ENCODE measurements around the gene TMLHE. TPM values are rescaled to one million over a fixed set of nuclear protein-coding genes. Genes with fewer than 3 reads are reported as not detected.
"Not testable (repeated sequence)": the region's sequence is repeated elsewhere in the genome, so short reads cannot be mapped to it uniquely, and the experiment has no call there.

The TMLHE gene
- polyA plus RNA-seq, 1 donor from 2014 or later: 11.9 TPM

- Mint-ChIP-seq H3K4me1 (peaks cover 2 to 9% (median 9%) of the 10 kb centered on the region in 3 donors), H3K4me3 (no peak overlapping the region), H3K9me3 (peaks cover 1 to 10% (median 9%) of the 10 kb centered on the region in 3 donors), H3K36me3 (no peaks in the 10 kb centered on the region), H3K27me3 (no peaks in the 10 kb centered on the region), H3K27ac (no peak overlapping the region)
Measured at GRCh38 chrX:155577682-155578081, 35.1 kb downstream of the TMLHE start.

GRCh38 chrX:155563099-155563498, 49.7 kb downstream of the TMLHE start:
- Mint-ChIP-seq H3K4me3 (peak overlapping the region in 1 of 4 donors; percentile 28), H3K9me3 (peaks cover 0 to 2% (median 0%) of the 10 kb centered on the region in 3 donors), H3K4me1 (peaks cover 0 to 2% (median 0%) of the 10 kb centered on the region in 3 donors), H3K27me3 (no peaks in the 10 kb centered on the region), H3K36me3 (peaks cover 3% of the 10 kb centered on the region), H3K27ac (no peak overlapping the region)

GRCh38 chrX:155544881-155545280, 67.9 kb downstream of the TMLHE start:
- Mint-ChIP-seq H3K36me3 (peaks cover 16% of the 10 kb centered on the region), H3K4me1 (peaks cover 0 to under 1% (median 0%) of the 10 kb centered on the region in 3 donors), H3K9me3 (peaks cover 8 to 23% (median 14%) of the 10 kb centered on the region in 3 donors), H3K27me3 (no peaks in the 10 kb centered on the region), H3K27ac (no peak overlapping the region), H3K4me3 (no peak overlapping the region)

GRCh38 chrX:155535866-155536265, 76.9 kb downstream of the TMLHE start:
- Mint-ChIP-seq H3K27ac (no peak overlapping the region), H3K27me3 (no peaks in the 10 kb centered on the region), H3K36me3 (peaks cover 4% of the 10 kb centered on the region), H3K4me3 (no peak overlapping the region), H3K4me1 (no peaks in the 10 kb centered on the region), H3K9me3 (peaks cover 5 to 12% (median 5%) of the 10 kb centered on the region in 3 donors)

DNA sequence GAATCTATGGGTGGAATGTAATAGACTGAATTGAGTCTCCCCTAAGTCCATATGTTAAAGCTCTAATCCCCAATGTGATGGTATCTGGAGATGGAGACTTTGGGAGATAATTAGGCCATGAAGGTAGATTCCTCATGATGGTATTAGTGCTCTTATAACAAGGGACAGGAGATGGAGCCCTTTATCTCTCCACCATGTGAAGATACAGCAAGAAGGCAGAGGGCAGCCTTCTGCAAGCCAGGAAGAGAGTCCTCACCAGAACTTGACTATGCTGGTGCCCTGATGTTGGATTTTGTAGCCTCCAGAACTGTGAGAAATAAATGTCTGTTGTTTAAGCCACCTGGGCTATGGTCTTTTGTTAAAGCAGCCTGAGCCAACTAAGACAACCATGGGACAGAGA, 78.0 kb downstream of the TMLHE start:
- Mint-ChIP-seq H3K4me1 (no peaks in the 10 kb centered on the region), H3K4me3 (no peak overlapping the region), H3K36me3 (peaks cover 4% of the 10 kb centered on the region), H3K27me3 (no peaks in the 10 kb centered on the region), H3K9me3 (peaks cover 5 to 8% (median 5%) of the 10 kb centered on the region in 3 donors), H3K27ac (no peak overlapping the region)

DNA sequence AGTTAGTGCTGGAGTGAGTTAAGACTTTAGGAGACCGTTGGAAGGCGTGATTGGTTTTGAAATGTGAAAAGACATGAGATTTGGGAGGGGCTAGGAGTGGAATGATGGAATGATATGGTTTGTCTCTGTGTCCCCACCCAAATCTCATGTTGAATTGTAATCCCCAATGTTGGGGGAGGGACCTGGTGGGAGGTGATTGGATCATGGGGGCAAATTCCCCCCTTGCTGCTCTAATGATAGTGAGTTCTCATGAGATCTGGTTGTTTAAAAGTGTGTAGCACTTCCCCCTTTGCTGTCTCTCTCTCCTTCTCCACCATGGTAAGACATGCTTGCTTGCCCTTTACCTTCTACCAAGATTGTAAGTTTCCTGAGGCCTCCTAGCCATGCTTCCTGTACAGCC, 85.7 kb downstream of the TMLHE start:
- H3K27ac Mint-ChIP-seq, H3K4me1 Mint-ChIP-seq, H3K27me3 Mint-ChIP-seq, H3K36me3 Mint-ChIP-seq, H3K4me3 Mint-ChIP-seq: not testable (repeated sequence)
- H3K9me3 Mint-ChIP-seq: peaks cover 5 to 19% (median 9%) of the 10 kb centered on the region in 3 donors

DNA sequence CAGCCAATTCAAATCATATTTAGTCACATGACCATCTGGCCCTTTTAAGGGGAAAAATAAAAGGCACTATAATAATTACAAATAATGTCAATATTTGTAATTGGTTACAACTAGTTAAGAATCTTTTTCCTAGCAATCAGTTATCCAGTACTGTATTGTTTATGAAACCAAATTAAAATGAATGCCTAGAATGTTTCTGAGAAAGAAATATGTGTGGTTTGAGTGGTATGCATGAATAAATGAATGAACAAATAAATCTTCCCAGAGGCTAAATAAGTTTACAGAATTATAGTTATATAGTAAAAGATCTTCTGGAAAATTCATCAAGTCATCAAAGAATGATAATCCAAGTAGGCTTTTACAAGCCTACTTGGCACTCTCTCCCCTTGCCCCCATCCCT, 98.5 kb downstream of the TMLHE start:
- Mint-ChIP-seq H3K36me3 (peaks cover 11% of the 10 kb centered on the region), H3K27me3 (no peaks in the 10 kb centered on the region), H3K9me3 (peaks cover 0 to 6% (median 3%) of the 10 kb centered on the region in 3 donors), H3K27ac (no peak overlapping the region), H3K4me1 (no peaks in the 10 kb centered on the region), H3K4me3 (no peak overlapping the region)

DNA sequence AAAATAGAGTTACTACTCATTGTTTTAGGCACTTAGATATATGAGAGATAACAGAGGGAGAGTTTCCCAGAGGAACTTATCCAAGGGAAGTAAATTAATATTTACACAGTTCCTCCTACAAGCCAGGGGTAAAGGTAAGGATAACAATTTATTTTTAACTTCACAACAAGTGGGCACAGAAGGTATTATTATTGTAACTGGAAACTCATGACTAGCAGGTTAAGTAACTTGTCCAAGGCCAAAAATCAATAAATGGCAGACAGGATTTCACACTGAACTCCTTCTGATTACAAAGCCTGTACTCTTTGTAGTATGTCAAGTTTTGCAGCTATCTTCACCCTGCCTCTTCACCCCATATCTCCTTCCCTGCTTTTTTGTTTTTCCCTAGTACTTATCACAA, 107.5 kb downstream of the TMLHE start:
- Mint-ChIP-seq H3K27ac (no peak overlapping the region), H3K4me3 (no peak overlapping the region), H3K9me3 (no peaks in the 10 kb centered on the region), H3K27me3 (no peaks in the 10 kb centered on the region), H3K4me1 (no peaks in the 10 kb centered on the region), H3K36me3 (no peaks in the 10 kb centered on the region)

- H3K27me3 Mint-ChIP-seq, H3K4me3 Mint-ChIP-seq, H3K4me1 Mint-ChIP-seq, H3K36me3 Mint-ChIP-seq, H3K9me3 Mint-ChIP-seq, H3K27ac Mint-ChIP-seq: not testable (repeated sequence)
Measured at GRCh38 chrX:155495134-155495533, 117.6 kb downstream of the TMLHE start.

DNA sequence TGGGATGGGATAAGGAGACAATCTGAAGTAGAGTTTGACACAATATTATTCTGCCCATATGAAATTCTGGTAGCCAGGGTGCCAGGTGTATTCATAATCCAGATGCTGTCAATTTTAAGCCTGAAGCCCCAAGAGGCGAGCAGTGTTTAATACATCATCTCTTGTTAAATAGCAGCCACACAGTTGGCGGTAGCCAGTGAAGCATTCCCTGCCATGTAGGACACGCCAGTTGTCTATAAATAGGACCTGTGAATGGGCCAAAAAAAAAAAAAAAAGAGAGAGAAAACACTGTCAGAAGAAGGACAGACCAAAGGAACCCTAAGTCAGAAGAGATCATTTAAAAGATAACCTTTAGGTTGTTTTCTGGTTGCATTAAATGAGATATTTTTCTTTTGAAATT, 121.3 kb downstream of the TMLHE start:
- not testable (repeated sequence) for H3K4me3 Mint-ChIP-seq, H3K9me3 Mint-ChIP-seq, H3K27me3 Mint-ChIP-seq, H3K4me1 Mint-ChIP-seq, H3K36me3 Mint-ChIP-seq, H3K27ac Mint-ChIP-seq

DNA sequence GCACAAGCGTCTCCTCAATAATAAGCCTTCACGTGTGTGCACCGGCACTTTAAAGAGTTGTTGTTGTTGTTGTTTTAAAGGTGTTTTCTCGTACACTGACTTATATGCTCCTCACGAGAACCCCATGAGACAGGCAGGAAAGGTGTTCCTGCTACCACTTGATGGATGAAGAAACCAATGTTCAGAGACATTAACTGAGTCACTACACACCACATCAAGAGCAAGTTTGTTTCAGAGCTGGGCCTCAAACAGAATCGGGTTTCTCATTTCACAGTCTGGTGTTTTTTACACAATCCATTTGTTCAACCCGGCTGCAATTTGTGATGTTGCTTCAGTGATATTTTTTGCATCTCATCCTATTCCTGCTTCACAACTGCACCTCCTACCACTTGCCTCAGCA, 135.6 kb downstream of the TMLHE start:
- H3K4me1 Mint-ChIP-seq: not testable (repeated sequence)

GRCh38 chrX:155466269-155466938, 146.3 kb downstream of the TMLHE start:
- not testable (repeated sequence) for H3K4me1 Mint-ChIP-seq, H3K4me3 Mint-ChIP-seq, H3K9me3 Mint-ChIP-seq, H3K36me3 Mint-ChIP-seq, H3K27me3 Mint-ChIP-seq, H3K27ac Mint-ChIP-seq

More for the DNA sequence above, 135.6 kb downstream of the TMLHE start:
- H3K4me3 Mint-ChIP-seq, H3K27me3 Mint-ChIP-seq, H3K36me3 Mint-ChIP-seq, H3K27ac Mint-ChIP-seq, H3K9me3 Mint-ChIP-seq: not testable (repeated sequence)

DNA sequence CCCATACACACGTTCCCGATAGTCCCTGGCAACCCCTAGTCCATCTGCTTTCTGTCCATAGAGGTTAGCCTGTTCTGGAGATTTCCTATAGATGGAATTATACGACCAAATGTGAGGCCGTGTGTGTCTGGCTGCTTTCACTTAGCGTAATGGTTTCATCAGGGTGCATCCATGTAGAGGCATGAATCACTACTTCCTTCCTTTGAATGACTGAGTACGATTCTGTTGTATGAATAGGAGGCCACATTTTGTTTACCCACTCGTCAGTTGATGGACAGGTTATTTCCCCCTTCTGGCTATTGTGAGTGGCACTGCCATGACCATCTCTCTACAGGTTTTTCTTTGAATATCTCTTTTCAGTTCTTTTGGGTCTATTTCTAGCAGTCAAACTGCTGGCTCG, 152.3 kb downstream of the TMLHE start:
- H3K4me3 Mint-ChIP-seq, H3K36me3 Mint-ChIP-seq, H3K27ac Mint-ChIP-seq, H3K4me1 Mint-ChIP-seq, H3K9me3 Mint-ChIP-seq, H3K27me3 Mint-ChIP-seq: not testable (repeated sequence)

DNA sequence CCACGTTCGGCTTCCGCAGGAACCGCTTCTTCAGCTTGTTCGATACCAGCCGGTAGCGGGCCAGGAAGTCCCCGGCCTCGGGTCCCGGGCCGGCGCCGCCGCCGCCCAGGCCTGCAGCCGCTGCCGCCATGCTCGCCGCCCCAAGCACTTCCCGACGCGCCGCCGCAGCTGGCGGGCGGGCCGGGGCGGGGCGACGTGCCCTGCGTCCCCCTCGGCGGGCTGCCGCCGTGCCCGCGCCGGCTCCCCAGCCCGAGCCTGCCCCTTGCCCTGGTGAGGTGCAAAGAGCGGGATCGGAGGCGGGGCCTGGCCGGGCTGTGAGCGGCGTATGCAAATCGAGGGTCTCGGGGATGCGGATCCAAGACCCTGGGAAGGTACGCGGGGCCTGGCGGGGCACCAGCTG, 154.3 kb downstream of the TMLHE start, which contains the start of gene F8A3:
Gene F8A3 (minus strand): TSS at position 150 of the 400 bp plus-strand sequence. CDS start 20 bp downstream, at position 130.
- H3K36me3 Mint-ChIP-seq, H3K4me3 Mint-ChIP-seq, H3K27me3 Mint-ChIP-seq, H3K9me3 Mint-ChIP-seq, H3K27ac Mint-ChIP-seq, H3K4me1 Mint-ChIP-seq: not testable (repeated sequence)

- H3K9me3 Mint-ChIP-seq, H3K27me3 Mint-ChIP-seq, H3K36me3 Mint-ChIP-seq, H3K4me3 Mint-ChIP-seq, H3K27ac Mint-ChIP-seq, H3K4me1 Mint-ChIP-seq: not testable (repeated sequence)
Measured at GRCh38 chrX:155457761-155458447, 154.8 kb downstream of the TMLHE start.

DNA sequence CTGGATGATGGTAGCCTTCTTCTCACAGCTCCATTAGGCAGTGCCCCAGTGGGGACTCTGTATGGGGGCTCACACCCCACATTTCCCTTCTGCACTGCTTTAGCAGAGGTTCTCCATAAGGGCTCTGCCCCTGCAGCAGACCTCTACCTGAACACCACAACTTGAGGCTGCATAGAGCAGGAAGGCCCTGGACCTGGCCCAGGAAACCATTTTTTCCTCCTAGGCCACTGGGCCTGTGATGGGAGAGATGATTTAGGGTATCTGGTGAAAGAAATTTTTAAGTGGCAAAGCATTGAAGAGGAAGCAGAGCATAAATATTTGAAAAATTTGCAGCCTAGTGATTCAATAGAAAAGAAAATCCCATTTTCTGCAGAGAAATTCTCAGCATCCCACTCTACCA, 171.7 kb downstream of the TMLHE start:
- no peak overlapping the region for H3K27ac Mint-ChIP-seq
- H3K9me3 Mint-ChIP-seq: peaks cover 0 to 5% (median 1%) of the 10 kb centered on the region in 3 donors
- no peaks in the 10 kb centered on the region for H3K27me3 Mint-ChIP-seq
- peaks cover 0 to 6% (median 0%) of the 10 kb centered on the region in 3 donors for H3K4me1 Mint-ChIP-seq
- no peak overlapping the region for H3K4me3 Mint-ChIP-seq
- peaks cover 4% of the 10 kb centered on the region for H3K36me3 Mint-ChIP-seq
